ENCODE measurements around the gene PCDHGC5.

PCDHGC5 gene

GRCh38 chr5:141528291-141528984, 39.6 kb downstream of the PCDHGC5 start:
- H3K4me1 ChIP-seq (ENCODE audit: control insufficient read depth in 5 of 5, insufficient read depth in 5 of 5, low read length in 5 of 5): peaks cover 5 to 22% (median 19%) of the 10 kb centered on the region in 5 donors
- H3K4me3 ChIP-seq (ENCODE audit: low read depth in 1 of 5, low read length in 5 of 5): no peak overlapping the region
- peaks cover 0 to 3% (median 0%) of the 10 kb centered on the region in 5 donors for H3K27me3 ChIP-seq (ENCODE audit: control insufficient read depth in 5 of 5, insufficient read depth in 4 of 5, low read length in 5 of 5)
- H3K9ac ChIP-seq (ENCODE audit: low read length in 5 of 5): no peak overlapping the region
- H3K27ac ChIP-seq (ENCODE audit: low read depth, low read length): no peak overlapping the region
- peaks cover 7 to 30% (median 26%) of the 10 kb centered on the region in 5 donors for H3K36me3 ChIP-seq (ENCODE audit: control insufficient read depth in 5 of 5, insufficient read depth in 5 of 5, low read length in 5 of 5)
- H3K9me3 ChIP-seq (ENCODE audit: control insufficient read depth in 5 of 5, low read length in 5 of 5): no peaks in the 10 kb centered on the region

- Histone ChIP-seq H3K9ac (ENCODE audit: low read length in 5 of 5) (no peak overlapping the region), H3K27ac (ENCODE audit: low read depth, low read length) (no peak overlapping the region), H3K9me3 (ENCODE audit: control insufficient read depth in 5 of 5, low read length in 5 of 5) (no peaks in the 10 kb centered on the region), H3K36me3 (ENCODE audit: control insufficient read depth in 5 of 5, insufficient read depth in 5 of 5, low read length in 5 of 5) (peaks cover 7 to 33% (median 29%) of the 10 kb centered on the region in 5 donors), H3K27me3 (ENCODE audit: control insufficient read depth in 5 of 5, insufficient read depth in 4 of 5, low read length in 5 of 5) (peaks cover 0 to 3% (median 0%) of the 10 kb centered on the region in 5 donors), H3K4me3 (ENCODE audit: low read depth in 1 of 5, low read length in 5 of 5) (no peak overlapping the region), H3K4me1 (ENCODE audit: control insufficient read depth in 5 of 5, insufficient read depth in 5 of 5, low read length in 5 of 5) (peaks cover 5 to 19% (median 19%) of the 10 kb centered on the region in 5 donors)
Observed at GRCh38 chr5:141529002-141529401, 40.1 kb downstream of the PCDHGC5 start.

- H3K4me3 ChIP-seq (ENCODE audit: low read depth in 1 of 5, low read length in 5 of 5): no peak overlapping the region
- H3K9ac ChIP-seq (ENCODE audit: low read length in 5 of 5): no peak overlapping the region
- peaks cover 0 to 3% (median 0%) of the 10 kb centered on the region in 5 donors for H3K27me3 ChIP-seq (ENCODE audit: control insufficient read depth in 5 of 5, insufficient read depth in 4 of 5, low read length in 5 of 5)
- peaks cover 7 to 33% (median 29%) of the 10 kb centered on the region in 5 donors for H3K36me3 ChIP-seq (ENCODE audit: control insufficient read depth in 5 of 5, insufficient read depth in 5 of 5, low read length in 5 of 5)
- no peak overlapping the region for H3K27ac ChIP-seq (ENCODE audit: low read depth, low read length)
- peaks cover 0 to 11% (median 11%) of the 10 kb centered on the region in 5 donors for H3K4me1 ChIP-seq (ENCODE audit: control insufficient read depth in 5 of 5, insufficient read depth in 5 of 5, low read length in 5 of 5)
- H3K9me3 ChIP-seq (ENCODE audit: control insufficient read depth in 5 of 5, low read length in 5 of 5): no peaks in the 10 kb centered on the region
Observed at GRCh38 chr5:141529873-141530272, 41.0 kb downstream of the PCDHGC5 start.

GRCh38 chr5:141532726-141533125, 43.8 kb downstream of the PCDHGC5 start:
- no peak overlapping the region for H3K27ac ChIP-seq (ENCODE audit: low read depth, low read length)
- peaks cover 0 to 6% (median 4%) of the 10 kb centered on the region in 5 donors for H3K4me1 ChIP-seq (ENCODE audit: control insufficient read depth in 5 of 5, insufficient read depth in 5 of 5, low read length in 5 of 5)
- no peaks in the 10 kb centered on the region for H3K27me3 ChIP-seq (ENCODE audit: control insufficient read depth in 5 of 5, insufficient read depth in 4 of 5, low read length in 5 of 5)
- H3K9ac ChIP-seq (ENCODE audit: low read length in 5 of 5): no peak overlapping the region
- peaks cover 4 to 24% (median 20%) of the 10 kb centered on the region in 5 donors for H3K36me3 ChIP-seq (ENCODE audit: control insufficient read depth in 5 of 5, insufficient read depth in 5 of 5, low read length in 5 of 5)
- H3K9me3 ChIP-seq (ENCODE audit: control insufficient read depth in 5 of 5, low read length in 5 of 5): no peaks in the 10 kb centered on the region
- H3K4me3 ChIP-seq (ENCODE audit: low read depth in 1 of 5, low read length in 5 of 5): no peak overlapping the region

GRCh38 chr5:141533897-141534296, 45.0 kb downstream of the PCDHGC5 start:
- no peak overlapping the region for H3K4me3 ChIP-seq (ENCODE audit: low read depth in 1 of 5, low read length in 5 of 5)
- H3K27ac ChIP-seq (ENCODE audit: low read depth, low read length): no peak overlapping the region
- H3K36me3 ChIP-seq (ENCODE audit: control insufficient read depth in 5 of 5, insufficient read depth in 5 of 5, low read length in 5 of 5): peaks cover 4 to 16% (median 8%) of the 10 kb centered on the region in 5 donors
- no peak overlapping the region for H3K9ac ChIP-seq (ENCODE audit: low read length in 5 of 5)
- no peaks in the 10 kb centered on the region for H3K27me3 ChIP-seq (ENCODE audit: control insufficient read depth in 5 of 5, insufficient read depth in 4 of 5, low read length in 5 of 5)
- peaks cover 0 to 3% (median under 1%) of the 10 kb centered on the region in 5 donors for H3K4me1 ChIP-seq (ENCODE audit: control insufficient read depth in 5 of 5, insufficient read depth in 5 of 5, low read length in 5 of 5)
- no peaks in the 10 kb centered on the region for H3K9me3 ChIP-seq (ENCODE audit: control insufficient read depth in 5 of 5, low read length in 5 of 5)

- Histone ChIP-seq H3K9me3 (ENCODE audit: control insufficient read depth in 5 of 5, low read length in 5 of 5) (no peaks in the 10 kb centered on the region), H3K9ac (ENCODE audit: low read length in 5 of 5) (no peak overlapping the region), H3K36me3 (ENCODE audit: control insufficient read depth in 5 of 5, insufficient read depth in 5 of 5, low read length in 5 of 5) (peaks cover 4 to 8% (median 5%) of the 10 kb centered on the region in 5 donors), H3K27me3 (ENCODE audit: control insufficient read depth in 5 of 5, insufficient read depth in 4 of 5, low read length in 5 of 5) (no peaks in the 10 kb centered on the region), H3K4me3 (ENCODE audit: low read depth in 1 of 5, low read length in 5 of 5) (no peak overlapping the region), H3K4me1 (ENCODE audit: control insufficient read depth in 5 of 5, insufficient read depth in 5 of 5, low read length in 5 of 5) (no peaks in the 10 kb centered on the region), H3K27ac (ENCODE audit: low read depth, low read length) (no peak overlapping the region)
Observed at GRCh38 chr5:141534492-141535213, 45.8 kb downstream of the PCDHGC5 start.

All from subcutaneous abdominal adipose tissue (tissue), 5 donors.